Measurements from ENCODE around the gene NR1H4.
"Not testable (repeated sequence)": the region's sequence is repeated elsewhere in the genome, so short reads cannot be mapped to it uniquely, and the experiment has no call there.

NR1H4 gene

DNA sequence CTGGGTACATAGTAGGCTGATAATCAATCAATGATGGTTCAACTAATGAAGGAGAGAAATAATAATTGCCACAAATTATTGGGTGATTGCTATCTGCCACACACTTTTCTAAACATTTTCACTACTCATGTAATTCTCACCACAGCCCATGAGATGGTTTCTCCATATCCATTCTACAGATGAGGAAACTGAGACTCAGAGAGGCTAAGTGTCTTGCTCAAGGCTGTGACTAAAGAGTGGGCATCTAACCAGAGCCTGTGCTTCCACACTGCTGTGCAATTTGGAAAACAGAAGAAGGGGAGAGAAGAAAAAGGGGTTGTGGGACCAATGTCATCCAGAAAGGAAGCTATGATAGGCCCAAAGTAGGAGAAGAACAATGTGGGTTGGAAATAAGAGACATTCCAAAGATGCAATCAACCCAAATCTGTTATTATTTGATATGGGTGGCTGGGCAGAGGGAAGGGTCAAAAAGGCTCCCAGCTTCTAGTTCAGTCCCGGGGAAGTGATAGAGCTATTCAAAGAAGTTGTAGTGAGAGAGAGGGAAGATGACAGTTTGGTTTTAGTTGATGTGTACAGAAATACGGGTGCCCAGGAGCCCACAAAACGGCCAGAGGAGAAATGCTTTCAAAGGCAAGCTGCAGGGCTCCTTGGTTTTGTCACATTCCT lies 483 bp upstream of the NR1H4 start:
- DNase-seq, result no peak

DNA sequence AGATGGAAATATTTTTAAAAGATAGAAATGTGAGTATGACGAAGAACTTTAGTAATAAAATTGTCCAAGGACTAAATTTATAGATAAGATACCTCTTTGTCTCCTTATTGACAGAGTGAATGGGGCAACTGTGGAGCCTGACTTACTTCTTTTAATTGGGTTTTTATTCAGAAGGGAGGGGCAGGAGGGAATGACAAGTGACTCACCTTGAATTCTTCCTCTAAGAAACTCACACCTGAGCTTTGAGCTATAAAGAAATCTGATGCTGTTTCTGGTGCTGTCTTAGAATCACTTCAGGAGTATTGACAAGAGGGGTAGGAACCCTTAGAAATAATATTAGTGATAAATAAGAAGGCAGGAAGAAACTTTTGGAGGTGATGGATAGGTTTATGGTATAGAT lies 951 bp downstream of the NR1H4 start:
- no peak for DNase-seq

DNA sequence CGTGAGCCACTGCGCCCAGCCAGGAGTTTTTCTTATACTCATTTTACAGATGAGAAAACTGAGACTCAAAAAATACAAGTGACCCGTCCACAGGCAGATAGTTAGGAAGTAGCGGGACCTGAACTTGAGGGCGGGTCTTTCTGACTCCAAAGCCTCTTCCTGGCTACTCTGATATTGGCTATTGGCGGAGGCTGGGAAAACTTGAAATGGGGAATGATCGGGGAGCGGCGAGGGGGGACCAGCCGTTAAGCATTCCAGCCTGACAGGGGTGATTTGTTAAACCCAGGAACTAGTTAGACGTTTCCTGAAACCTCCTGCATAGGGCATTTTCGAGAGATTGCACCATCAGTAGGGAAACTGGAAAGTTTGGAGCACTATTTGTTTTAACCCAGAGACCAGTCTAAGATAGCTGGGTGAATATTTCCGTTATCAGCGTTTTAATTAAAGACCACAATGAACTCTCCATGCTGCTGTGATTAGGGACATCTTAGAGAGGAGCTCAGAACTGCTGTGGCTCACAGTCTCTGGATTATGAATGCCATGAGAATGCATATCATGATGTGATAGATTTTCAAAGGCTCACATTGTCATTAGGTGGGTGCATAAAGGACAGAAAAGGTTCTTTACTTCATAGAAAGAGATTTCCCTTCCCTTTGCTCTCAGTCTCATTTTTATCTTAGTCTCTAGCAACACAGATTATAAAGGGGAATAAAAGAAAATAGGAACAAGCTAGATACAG lies 2.5 kb downstream of the NR1H4 start:
- DNase-seq, result no peak

DNA sequence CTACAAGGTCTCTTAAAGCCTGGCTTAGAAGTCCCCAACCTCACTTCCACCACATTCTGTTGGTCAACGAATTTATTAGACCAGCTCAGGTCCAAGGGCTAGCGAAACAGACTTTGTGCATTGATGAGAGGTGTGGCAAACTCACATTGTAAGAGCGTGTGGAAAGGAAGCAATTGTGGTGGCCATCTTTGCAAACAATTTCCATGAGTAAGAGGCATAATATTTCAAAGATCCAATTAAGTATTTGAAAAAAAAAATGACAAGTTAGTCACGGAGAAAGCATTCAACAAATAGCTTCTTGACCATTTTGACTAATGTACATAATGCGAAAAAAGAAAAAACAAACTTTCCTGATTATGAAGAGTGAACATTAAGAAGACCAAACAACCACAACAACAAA lies 7.4 kb downstream of the NR1H4 start:
- no peak for DNase-seq

DNA sequence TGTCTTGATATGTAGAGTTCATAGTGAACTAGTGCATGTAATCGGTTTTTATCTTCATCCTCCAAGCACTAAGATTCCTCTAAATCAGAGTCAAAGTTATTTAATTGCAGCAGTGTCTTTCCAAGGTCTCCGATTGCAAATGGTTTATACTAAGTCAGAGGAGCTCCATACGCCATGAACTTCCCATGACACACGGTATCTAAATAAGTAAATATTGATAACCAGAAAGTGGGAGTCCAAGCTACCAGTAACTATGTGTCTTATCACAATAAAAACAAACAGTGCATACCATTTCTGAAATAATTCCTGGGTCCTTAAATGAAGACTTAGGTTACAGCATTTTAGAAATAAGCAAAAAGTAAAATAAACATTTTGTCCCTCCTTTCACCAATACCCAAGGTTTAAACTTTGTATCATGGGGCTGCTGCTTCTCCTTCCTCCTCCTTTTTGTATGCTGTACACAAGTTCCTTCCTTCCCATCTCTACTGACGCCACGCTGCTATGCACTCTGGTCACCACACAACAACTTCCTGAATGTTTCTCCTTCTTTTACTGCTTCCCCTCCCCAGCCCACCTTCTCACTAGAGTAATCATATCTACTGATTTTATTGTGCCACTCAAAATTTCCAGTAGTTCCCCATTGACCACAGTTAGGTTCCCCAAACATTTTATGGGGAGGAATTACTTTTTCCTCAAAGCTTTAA lies 10.7 kb downstream of the NR1H4 start:
- no peak for DNase-seq

DNA sequence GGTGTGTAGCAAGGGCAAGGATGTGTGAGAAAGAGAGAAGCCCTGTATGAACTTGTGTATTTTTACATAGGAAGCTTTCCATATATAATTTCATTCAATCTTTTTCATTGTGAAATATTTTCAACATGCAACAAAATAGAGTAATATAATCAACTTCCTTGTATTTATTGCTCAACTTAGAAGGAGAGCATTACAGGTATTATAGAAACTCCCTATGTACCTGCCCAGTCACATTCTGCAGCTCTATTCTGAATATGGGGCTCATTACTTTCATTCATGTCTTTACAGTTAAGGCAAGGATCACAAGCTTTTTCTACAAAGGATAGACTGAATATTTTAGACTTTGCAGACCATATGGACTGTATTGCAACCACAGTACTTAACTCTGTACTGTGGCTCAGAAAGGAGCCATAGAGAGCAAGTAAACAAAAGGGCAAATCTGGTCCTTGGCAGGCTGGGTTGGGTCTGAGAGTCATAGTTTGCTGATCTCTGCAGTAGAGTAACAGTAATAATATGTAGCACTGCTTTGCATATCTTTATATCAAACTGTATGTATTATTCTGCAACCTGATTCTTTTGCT lies 11.3 kb downstream of the NR1H4 start:
- no peak for DNase-seq

DNA sequence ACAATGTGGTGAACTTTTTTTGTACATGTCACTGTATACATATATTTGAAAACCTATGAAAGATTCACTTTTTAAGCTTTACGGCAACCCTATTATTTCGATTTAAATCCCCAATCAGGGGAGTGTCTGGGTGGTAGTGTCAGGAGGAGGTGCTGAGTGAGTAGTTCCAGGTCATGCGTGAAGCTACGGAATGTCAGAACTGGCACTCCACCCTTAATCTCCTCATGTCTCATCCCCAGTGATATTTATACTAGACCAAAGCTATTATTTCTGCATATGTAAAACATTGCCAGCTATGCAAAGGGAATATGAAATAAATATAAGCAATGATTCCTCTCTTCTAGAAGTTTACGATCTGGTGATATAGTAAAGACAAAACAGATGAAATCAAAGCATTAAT lies 12.3 kb downstream of the NR1H4 start:
- DNase-seq, result no peak

DNA sequence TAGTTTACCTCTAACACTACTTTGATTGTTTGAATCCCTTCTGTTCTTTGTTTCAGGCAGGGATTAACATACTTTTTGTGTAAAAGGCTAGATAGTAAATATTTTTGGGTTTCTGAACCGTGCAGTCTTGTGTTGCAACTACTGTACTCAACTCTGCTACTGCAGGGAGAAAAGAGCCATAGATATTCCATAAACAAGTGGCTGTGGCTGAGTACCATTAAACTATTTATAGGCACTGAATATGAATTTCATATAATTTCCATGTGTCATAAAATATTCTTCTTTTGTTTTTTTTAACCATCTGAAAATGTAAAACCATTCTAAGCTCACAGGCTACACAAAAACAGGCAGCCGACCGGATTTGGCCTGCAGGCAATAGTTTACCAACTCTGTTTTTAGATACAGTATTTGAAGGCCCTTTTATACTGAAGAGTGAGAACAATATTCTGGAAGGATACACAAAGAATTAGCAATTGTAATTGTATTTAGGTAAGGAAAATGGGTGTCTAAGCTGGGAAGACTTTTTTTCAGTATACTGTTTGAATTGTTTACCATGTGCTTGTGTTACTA lies 15.7 kb downstream of the NR1H4 start:
- DNase-seq, result no peak

DNA sequence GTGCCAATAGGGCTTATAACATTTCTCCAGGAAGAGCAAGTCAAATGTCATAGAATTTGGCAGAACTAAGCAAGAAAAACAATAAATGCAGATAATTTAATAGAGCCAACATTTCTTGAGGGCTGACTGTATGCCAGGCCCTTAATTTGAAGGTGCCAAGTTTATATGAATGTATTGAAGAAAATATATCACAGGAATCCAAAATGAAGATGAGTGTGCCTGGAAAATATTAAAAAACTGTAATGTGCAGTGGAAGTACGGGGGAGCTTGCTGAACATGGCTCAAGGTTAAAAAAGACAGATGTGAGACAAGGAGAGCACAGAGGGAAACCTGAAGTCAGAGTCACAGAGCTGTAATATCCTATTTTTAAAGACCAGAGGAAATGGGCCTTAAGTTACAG lies 16.4 kb downstream of the NR1H4 start:
- no peak for DNase-seq

DNA sequence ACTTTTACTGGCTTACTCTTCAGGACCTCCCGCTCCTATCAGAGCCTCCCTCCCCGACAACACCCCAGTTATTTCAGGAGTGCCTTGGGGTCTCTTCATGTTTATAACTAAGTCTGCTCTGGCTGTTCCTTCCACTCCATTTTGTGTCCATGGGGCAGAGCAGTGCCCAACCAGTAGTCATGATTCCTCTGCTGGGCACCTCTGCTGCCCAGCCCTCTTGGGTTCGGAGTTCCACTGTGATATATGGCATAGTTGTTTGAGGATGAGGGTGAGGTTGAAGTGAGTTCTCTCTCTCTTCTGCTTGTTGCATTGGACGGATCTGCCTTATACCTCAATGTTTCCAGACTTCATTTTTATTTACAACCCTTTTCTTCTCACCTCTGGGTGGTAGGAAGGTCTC lies 17.4 kb downstream of the NR1H4 start:
- DNase-seq, result no peak

DNA sequence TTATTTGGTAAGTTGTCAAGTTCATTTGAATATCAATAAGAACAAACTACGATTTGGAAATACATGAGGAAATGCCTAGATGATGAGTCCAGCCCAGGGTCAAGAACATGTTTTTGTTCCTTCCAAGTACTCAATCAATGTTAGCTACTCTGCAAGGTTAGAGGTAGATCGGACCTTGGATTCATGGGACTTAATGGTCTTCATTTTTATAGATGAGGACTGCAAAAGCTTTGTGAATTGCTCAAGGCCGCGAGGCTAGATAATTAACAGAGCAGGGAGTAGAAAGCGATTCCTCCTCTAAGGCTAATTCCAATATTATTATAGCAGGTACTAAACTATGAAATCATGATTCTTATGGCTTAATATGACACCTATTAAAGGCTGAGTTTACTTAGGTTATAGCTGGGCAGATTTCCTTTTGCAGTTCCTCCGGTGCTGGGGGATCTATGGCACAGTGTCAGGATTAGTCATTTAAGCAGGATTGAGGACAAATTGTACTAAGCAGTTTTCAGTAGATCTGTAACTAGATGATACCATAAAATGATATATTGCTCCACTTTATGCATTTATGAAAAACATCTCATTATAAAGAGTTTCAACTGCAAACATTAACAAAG lies 19.8 kb downstream of the NR1H4 start:
- DNase-seq, result no peak

DNA sequence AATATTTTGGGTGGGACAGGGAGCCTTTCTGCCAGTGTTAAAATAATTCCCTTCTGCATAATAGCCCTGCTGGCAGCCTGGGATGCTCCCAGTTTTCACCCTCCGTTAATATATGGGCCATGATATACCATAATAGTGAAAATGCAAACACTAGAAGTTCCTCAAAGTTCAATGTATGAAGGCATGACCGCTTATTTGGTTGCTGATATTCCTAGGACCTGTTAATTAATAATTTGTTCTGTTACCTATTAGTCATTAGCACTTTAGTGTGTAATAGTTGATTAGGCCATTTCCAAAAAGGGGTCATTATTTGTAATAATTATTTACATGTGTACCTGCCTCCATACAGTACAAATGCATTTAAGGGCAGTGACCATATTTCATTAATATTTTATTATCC lies 20.4 kb downstream of the NR1H4 start:
- no peak for DNase-seq

DNA sequence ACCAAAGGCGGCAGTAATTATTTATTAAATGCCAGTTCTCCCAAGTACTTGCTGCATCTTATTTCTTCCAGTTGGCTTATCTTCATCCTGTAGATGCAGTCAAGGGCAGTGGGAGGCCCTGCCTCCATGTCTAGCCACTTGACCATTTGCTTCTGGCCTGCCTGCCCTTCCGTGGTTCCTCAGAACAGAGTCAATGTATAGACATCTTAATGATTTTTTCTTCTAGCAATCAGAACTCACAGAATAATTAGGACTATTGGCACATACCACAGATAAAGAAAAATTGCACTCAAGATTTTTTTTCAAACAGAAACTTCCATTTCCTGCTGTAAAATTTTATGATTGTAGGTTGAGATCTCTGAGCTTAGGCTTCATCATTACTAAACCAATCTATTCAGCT lies 20.9 kb downstream of the NR1H4 start:
- no peak for DNase-seq

DNA sequence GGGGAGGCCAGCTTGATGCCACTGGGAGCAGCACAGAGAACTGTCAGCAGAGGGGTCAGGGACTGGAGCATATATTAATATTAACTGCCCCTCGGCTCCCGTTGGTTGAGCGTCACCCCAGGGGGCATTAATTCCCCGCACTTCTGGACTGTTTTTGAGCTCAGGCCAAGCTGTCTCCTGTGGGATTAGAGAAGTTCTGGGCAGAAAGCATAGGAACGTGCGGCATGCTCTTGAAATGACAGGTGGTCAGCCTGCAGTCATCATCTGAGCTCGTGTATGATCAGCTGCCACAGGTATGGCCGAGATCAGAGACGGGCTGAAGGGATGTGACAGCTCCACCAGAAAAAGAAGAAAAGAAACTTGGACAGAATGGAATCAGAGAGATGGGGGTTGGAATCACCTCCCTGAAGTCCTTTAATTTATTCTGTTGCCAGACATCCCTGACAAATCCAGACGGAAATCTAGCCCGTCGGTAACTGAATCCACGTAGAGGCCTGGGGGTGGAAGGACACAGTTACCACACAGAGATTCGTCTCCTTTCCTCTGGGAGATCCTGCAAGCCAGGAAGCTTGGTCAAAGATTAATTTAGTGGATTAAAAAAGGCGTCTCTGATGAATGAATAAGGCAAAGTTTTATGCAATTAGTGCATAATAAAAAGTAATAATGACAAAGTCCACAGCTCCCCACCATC lies 23.6 kb downstream of the NR1H4 start:
- DNase-seq, result no peak

DNA sequence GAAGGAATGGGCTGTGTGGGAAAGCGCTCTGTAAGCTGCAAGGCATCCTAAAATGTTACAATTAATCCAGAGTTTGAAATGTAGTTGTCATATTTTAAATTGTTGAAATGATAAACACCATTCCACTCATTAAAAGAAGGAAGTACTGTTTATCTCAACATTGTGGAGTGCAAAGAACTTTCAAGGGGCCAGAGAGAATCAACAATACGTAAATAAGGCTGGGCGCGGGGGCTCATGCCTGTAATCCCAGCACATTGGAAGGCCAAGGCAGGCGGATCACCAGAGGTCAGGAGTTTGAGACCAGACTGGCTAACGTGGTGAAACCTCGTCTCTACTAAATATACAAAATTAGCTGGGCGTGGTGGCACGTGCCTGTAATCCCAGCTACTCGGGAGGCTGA lies 24.5 kb downstream of the NR1H4 start:
- no peak for DNase-seq

DNA sequence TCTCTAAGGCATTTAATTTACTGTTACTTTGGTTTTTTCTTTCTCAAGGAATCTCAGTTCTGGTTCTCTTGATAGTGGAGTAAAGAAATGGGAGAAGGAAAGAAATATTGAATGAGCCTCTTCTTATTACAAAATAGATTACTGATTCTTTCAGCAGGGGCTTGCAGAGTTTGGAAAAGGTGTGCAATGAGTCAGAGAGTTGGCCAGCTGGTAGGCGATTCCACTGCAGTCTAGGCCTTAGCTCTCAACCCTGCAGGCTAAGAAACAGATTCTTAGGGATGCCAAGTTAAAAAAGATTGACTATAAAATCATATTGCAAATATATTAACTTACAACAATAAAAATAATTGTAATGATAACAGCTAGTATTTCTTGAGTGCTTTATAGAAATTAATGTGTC lies 25.8 kb downstream of the NR1H4 start:
- DNase-seq, result no peak

DNA sequence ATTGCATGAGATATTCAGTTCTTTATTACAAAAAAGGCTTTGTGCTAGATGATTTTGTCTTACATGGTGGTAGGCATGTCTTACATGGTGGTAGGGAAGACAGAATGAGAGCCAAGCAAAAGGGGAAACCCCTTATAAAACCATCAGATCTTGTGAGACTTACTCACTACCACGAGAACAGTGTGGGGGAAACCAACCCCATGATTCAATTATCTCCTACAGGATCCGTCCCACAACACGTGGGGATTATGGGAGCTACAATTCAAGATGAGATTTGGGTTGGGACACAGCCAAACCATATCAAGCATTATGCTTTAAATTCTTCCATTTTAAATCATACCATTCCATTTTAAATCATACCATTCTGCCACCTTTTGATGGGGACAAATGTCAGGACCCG lies 29.1 kb downstream of the NR1H4 start:
- not testable (repeated sequence) for DNase-seq

DNA sequence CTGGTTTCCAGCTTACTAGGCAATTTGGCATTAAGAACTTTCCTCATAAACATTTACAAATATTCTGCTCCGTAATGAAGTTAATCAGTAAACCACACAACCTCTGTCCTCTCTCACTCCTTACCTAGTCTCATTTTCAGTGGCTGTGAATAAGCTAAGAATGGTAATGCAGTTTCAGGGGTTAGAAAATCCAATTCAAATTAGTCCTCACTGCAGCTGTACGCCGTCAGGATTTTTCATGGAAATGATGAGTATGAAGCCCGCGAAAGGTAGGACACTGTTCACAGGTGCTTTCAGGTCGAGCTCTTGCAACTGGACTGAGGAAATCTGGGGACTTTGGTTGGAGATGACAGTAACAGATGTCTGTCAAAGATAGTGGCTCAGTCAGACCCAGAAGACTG lies 29.6 kb downstream of the NR1H4 start:
- DNase-seq, result no peak

DNA sequence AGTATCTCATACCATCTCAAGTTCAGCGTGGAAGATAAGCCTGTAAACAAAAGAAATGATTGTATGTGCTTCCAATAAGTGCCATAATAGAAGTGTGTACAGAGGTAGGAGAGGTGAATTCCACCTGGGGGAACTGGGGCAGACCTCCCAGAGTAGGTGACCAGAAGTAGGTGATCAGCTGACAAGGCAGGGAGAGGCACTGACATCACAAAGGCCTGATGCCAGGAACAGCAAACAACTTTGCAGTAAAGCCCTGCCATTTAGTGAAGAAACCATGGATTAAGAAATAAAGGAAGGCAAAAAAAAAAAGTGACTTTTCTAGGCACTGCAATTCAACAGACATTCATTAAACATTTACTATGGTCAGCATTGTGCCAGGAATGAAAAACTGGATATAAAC lies 31.1 kb downstream of the NR1H4 start:
- DNase-seq, result no peak

DNA sequence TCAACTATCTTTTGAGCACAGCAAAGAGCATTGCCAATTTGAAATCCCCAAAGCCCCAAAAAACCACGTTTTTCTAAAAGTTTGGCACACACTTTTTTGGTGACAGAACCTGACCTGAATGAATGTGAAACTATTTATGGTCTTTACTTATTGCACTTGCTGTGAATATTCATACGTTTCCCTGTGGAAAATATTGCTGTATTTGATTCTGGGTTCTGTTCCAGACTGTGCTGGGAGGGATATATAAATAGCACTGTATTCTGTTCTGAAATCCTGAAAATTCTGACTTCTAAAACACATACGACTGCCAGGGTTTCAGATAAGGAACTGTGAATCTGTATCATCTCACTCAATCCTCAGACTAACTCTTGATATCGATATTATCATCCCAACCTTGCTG lies 35.1 kb downstream of the NR1H4 start:
- DNase-seq, result no peak

DNA sequence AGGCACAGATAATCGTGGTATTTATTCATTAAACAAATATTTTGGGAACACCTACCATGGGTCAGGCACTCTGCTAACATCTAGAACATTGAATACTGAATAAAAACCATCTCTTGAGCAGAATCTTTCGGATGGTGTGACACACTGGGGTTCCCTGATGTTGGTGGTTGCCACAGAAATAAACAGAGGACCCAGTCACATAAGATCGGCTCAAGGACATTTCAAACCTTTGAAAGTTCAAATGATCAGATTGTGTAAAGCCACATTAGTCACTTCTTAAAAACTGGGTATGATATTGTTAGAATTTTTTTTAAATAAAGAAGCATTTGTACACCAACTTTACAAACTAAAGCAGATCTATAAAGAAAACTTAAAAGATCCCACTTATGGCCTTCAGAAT lies 39.0 kb downstream of the NR1H4 start:
- DNase-seq, result no peak

DNA sequence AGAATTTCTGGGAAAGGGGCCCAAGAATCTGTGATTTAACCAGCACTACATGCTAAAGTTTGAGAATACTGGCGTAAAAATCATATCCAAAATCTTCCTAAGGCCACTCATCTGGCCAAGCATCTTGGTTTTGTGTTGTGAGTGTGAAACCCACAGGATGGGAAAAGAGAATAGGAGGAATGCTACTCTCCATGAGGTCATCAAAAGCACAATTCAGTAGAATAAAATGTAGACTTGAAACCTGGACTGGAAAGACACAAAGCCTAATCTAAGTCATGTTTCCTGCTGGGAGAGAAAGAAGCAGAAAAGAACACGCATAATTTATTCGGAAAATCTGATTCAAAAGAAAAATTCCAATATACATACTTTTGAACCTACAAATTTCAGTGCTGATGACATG lies 42.3 kb downstream of the NR1H4 start:
- no peak for DNase-seq

DNA sequence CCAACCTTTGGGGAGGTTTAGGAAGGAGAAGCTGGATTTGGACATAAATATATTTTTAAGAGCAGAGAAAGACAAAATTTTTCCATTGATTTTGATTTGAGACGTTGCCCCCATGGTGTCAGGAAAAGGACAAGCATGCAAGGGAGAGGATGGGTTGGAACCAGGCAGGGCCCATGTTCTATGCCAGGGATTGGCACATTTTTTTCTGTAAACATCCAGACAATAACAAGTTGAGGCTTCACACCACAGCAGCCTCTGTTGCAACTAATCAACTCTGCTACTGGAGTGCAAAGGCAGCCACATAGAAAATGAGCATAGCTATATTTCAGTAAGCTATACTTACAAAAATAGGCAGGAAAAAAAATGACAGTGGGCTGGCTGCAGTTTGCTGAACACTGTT lies 44.7 kb downstream of the NR1H4 start:
- no peak for DNase-seq

All from stimulated activated CD4-positive, alpha-beta T cell treated with anti-CD3 and anti-CD28 coated beads, Interleukin-2, amount 100 ng/mL, for 48 hours (primary cell).